NCI-H82 (cell line): Measurements from ENCODE around the gene KCNA2.

ENCODE experiments used
- DNase-seq: peaks from one replicate; lab custom pipeline; 2025; lab: John Stamatoyannopoulos, UW

The KCNA2 gene

DNA sequence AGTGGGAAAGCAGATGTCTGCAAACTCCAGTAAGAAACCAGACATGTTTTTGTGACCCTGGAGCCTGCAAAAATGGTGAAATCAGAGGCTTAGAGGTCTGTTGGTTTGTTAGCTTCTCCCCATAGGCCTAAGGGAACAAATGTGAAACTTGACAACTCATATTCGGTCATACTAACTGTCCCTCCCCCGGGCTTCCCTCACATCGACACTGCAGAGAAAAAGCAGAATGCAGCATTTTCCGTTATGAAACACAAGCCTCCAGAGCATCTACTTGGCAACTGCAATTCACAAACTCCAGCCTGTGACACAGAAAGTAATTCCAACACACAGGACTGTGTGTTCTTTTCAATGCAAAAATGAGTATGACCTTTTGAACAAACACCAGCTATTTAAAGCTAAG lies 3.7 kb downstream of the KCNA2 start:
- no peak for DNase-seq

DNA sequence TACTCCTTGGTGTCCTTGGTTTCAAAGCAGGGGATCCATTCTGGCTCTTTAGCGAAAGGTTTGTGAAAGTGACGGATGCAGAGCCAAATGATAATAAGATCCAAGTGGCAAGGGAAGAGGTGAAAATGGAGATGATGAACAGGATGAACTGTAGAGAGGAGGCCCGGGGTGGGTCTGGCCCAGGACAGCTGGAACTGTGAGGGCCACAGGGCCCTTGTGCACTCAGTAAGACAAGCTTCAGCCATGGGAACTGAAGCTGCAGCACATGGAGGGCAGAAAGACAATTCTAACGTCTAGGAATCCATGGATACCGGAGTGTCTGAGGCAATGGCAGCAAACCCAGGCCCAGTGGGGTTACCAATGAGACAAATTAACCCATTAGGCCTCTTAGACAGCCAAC lies 4.8 kb downstream of the KCNA2 start:
- DNase-seq = no peak

DNA sequence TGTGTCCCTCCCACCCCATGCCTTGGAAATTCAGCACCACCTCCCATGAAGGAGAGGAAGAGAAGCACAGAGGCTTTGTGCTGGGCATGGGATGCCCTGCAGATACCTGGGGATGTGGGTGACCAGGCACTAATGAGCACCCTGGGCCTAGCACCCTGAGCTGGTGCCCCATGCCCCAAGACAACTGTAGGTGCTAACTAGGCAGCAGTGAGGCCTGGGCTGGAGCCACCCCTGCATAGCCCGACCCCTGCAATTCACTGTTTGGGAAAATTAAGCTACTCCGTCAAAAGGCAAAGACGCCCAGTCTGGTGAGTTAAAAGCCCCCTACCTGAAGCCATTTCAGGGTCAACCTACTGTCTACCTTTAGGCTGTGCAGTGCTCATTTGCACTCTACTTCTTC lies 5.4 kb downstream of the KCNA2 start:
- no peak for DNase-seq

DNA sequence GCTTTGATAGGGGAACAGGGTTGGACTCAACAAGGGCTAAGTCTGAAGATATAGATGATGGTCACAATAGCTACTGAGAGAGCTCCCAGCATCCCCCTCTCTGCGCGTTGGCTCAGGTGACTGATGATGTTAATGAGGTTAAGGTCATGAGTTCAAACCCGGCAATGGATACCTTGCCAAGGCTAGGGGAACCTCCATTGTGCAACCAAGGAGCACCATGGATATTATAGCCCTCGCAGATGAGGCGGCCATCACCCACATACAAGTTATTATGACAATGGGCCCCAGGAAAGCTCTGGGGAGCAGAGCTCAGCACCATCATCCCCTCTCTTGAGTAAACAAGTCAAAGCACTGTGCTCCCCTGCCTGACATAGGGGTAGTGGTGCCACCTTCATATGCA lies 8.2 kb downstream of the KCNA2 start:
- no peak for DNase-seq

DNA sequence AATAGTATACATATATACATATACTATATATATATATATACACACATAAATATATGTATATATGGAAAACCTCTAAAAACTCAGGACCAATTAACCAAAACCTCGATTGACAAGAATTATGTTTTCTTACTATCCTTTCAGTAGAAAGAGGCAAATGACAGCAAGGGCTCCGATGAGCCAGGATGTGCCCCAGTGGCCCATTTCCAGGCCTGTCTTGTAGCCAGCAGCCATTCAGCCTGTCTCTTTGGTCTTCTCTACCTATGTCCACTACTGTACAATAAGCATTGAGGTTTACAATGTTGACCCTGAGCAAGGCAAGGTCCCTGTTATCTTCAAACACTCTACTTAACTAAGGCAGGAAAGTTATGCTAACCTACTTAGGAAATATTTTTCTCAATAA lies 9.8 kb downstream of the KCNA2 start:
- no peak for DNase-seq

DNA sequence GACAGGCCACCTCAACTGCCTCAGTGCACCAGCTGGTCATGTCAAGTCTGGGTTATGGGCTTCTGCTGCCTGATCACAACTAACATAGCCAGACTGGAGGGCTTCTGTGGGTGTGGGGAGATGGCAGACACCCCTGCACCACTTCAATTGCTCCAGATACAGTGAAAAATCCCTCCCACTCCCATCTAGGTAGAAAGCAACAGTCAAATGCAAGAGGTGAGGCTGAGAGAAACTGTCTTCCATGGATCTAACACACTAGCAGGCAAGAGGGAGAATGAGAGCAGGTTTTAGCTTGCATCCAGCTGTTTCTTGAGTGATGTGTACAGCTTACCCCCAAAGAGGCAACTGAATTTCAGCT lies 10.8 kb downstream of the KCNA2 start:
- no peak for DNase-seq

DNA sequence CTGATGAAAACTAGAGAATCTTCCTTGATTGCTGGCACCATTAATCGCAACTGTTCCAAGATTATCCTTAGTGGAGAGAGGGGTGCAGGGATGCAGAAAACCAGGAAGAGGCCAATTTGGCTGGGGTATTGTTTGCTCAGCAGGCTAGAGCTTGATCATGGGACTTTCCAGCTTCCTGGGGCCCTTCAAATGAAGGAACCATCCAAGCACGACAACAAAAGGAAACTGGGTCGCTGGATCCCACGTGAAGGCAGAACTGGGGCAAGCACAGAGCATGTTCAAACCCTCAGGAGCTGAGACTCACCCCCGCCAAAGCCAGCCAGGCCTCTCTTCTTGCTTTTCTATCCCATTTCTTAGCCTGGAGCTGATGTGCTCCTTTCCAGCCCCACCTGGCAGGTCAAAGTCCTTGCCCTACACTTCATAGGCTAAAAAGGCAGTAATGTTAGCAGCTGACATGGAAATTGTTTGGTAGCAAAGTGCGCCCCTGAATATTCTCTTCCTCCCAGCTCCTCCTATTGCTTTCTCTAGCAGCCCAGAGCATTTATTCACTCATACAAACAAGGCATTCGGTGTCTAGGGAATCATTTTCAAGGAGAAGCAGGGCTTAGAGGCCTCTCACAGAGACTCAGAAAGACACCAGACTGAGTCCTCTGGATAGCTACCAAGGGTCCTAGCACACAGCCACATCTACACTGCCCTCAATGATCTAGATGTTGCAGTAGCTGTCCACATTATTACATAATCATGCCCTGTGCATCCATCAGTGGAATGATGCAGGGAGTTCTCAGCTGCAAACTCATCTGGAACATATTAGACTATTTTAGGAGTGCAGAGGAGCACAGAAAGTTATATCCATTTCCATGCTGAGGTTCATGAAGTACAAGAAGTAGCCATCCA lies 11.5 kb downstream of the KCNA2 start:
- no peak for DNase-seq

DNA sequence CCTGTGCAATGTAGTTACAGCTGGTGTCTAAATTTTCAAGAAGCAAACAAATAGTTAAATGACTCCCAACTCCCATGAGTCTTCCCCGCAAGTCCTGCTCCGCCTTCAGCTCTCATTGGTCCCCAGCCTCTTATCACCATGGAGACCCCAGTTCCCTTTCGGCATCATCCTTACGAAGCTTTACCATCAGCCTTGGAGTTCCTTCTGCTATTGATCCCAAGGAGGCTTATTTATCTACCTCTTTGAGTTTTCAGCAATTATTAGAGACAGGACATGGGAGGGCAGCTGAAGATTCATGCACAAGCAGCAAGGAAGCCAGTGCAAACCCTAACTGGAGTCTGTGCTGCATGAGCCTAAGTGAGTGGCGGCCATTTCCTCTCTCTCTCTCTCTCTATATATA lies 12.3 kb downstream of the KCNA2 start:
- DNase-seq = no peak

DNA sequence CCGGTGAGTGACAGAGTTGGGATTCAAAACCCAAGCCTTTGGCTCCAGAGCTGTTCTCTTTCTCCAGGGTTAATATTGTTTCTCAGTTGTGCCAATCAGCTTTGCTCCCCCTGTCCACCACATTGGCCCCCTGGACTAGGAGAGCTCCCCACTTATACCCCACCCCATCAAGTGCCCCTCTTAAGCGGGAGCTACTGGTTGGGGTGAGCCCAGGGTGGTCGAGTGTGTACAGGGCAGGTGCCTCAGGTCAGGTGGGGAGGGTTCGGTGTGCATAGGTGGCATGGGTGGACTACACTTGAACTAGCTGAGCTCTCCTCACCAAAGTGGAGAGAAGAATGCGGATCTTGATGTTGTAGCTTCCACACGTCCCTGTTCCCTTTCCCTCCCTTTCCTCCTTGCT lies 14.2 kb downstream of the KCNA2 start:
- no peak for DNase-seq

DNA sequence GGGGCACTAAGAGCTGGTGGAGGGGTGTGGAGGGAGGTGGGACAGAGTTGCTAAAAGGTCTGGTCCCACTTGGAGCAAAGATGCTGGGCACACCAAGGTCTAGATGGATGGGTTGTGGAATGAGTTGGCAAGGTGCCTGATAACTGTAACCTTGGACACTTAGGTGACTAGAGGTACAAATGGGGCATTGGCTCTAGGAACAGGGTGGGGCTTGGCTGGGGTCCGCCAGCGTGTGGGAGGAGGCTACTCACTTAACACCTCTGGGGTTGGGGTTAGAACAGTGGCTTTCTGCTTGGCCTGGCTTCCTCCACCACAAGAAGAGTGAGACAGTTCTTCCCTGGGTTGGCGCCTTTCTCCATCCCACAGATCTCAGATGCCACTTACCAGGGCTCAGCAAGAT lies 17.2 kb downstream of the KCNA2 start:
- DNase-seq = no peak

DNA sequence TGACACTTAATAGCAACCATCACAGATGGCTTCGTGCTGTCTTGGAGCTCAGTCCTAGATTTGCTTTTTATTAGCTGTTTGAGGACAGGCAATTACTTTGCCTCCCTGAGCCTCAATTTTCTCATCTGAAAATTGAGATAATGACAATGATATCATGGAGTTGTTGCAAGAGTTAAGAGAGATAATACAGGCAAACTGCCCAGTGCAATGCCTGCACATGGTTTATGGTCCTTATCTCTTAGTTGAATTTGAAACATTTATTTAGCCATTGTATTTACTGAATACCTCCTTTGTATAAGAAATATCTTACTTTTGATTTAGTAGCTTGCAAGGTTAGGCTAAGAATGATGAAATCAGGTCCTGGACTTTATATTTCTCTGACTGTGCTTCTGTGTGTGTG lies 17.7 kb downstream of the KCNA2 start:
- DNase-seq = no peak

DNA sequence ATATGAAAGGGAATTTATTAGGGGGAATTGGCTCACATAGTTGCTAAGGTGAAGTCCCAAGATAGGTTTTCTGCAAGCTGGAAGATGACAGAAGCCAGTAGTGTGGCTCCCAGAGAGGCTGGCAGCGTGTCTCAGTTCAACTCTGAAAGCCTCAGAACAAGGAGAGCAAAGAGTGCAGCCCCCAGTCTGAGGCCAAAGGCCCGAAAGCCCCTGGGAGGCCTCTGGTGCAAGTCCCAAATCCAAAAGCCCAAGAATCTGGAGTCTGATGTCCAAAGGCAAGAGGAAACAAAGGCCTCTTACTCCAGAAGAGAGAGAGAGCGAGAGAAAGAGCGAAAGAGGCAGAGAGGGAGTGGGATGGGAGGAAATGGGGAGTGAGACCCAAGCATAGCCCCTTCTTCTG lies 18.3 kb downstream of the KCNA2 start:
- DNase-seq = no peak

DNA sequence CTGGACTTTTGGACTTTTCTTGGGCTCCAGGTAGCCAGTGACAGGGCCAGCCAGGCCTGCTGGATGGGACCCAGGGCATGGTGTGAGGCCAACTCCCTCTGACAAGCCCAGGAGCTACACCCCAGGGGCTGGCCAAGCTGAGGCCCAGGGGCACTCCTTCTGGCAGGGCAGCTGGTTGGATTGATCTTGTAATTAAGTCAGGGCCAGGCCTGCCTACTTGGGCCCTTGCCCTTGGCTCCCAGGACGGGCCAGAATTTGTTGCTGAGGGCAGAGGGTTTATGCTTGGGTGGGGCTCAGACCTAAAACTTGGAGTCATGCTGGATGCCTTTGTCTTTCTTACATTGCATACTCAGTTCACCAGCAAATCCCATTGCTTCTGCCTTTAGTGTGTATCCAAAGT lies 20.7 kb downstream of the KCNA2 start:
- DNase-seq = no peak

DNA sequence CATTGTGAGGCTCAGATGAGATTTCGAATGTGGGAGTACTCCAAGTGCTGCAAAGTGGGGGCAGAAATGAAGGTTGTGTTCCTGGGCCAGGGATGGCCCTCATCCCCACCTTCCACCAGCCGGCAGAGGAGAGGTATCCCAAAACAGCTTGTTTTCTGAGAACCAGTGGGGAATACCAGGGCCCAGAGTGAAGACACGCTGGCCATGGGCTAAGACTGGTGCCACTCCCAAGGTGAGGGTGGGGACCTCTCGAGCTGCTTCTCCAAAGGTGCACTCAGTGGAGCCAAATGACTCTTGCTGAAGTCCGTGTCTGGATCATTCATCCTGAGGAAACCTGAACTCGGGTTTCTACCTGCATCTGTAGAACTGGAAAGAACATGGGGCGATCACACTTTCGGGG lies 22.1 kb downstream of the KCNA2 start:
- DNase-seq = no peak

DNA sequence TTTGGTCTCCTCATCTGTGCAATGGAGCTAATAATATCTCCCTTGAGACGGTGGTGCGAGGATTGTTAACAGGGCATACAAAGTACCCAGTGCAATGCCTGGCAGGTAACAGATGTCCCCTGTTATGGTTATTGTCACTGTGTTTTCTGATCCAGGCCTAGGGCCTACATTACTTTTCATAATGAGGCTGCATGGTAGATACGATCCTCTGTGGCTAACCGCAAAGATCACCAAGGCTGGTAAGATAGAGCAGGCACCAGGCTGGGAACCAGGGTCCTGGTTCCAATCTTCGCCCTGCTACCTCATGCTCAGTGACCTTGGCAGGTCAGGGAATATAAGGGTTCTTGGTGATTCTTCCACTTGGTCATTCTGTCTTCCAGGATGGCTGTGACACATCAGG lies 22.7 kb downstream of the KCNA2 start:
- DNase-seq = no peak

DNA sequence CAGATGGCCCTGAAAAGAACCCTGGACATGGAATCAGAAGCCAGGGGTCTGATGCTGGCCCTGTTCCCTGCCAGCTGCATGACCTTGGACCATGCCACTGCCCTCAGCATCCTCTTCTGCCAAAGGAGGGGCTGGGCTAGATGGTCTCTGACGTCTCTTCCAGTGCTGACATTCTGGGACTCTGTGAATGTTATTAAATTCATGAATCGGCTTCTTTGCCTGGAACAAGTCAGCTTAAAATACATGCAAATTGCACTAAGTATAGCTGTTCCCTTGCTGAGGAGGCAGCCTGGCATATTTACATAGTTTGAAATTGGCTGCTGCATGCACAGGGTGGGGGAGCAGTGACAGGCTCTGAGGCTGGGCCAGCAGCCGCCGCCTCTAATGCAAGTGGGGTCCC lies 23.8 kb downstream of the KCNA2 start:
- no peak for DNase-seq

DNA sequence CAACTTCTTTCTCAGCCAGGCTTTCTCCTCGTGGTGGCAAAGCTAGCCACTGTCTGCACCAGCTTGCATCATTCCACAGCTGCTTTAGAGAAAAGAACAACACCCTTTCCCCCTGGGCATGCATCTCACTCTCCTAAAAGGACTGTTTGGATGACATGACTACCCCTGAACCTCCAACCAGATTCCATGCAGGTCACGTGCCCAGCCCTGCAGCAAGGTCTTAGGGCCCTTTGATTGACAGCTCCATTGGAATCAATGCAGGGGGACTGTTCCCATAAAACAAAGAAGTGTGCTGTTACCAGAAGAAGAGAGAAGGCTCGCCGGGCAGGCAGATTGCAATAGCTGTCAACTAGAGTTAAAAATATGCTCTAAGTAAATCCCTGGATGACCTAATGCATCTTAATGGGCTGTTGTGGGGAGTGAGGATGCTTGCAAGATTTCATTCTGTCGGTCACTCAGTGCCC lies 24.4 kb downstream of the KCNA2 start:
- no peak for DNase-seq

DNA sequence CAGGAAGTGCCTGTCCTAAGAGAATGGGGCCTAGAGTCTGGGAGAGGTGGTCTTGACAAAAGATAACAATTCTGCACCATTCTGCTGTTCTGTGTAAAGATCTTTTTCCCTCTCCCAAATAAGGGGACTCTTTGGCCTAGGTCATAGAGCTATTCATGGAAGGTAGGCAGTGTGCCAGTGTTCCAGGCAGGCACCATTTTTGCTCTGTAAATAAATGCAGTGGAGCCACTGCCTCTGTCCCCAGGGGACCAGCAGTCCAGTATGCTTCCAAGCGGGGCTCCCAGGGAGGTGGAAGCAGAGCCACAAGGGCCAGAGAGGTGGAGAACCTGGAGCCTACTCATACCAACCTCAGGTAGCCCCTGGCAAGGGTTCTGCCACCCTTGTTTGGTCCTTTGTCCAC lies 25.9 kb downstream of the KCNA2 start:
- DNase-seq = no peak

DNA sequence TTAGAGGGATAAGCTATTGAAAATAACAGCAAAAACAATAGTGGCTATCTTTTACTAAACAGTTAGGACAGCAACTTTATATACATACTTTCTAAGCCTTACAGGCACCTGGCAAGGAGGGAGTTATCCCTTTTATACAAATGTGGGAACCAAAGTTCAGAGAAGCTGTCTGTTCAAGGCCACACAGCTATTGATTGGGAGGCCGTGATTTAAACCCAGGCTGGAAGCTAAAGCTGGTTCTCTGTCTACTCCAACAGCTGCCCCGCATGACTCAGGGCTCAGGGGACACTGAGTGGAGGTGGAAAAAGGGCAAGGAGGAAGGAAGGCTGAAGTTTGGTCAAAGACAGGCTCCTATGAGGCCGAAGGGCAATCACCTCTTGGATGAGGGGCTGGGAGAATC lies 26.7 kb downstream of the KCNA2 start:
- no peak for DNase-seq

DNA sequence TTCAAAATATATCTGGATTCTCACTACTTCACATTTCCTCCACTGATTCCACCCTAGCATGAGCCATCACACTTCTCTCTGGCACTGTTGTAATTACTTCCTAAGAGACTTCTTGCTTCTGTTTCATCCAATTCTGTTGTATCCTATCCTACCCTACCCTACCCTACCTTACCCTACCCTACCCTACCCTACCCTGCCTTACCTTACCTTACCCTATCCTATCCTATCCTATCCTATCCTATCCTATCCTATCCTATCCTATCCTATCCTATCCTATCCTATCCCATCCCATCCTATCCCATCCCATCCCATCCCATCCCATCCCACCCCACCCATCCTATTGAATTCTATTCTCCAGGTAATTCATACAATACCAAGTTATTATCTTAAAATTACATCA lies 29.7 kb downstream of the KCNA2 start:
- no peak for DNase-seq

DNA sequence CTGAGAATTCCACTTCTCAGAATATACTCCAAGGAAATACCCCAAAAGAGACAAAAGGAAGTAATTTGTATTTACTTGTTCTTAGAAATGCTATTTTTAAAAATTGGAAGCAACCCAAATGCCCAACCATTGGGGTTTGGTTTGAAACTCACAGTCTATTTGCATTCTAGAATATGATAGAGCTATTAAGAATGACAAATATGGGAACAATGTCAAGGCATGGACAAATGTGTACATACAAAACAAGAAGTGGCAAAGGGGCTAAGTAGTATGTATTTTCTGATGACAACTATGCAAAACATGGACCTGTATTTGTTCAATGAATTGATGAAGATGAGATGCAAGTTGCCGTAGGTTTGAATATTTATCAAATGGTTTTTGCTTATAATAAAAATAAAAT lies 32.8 kb downstream of the KCNA2 start:
- no peak for DNase-seq

DNA sequence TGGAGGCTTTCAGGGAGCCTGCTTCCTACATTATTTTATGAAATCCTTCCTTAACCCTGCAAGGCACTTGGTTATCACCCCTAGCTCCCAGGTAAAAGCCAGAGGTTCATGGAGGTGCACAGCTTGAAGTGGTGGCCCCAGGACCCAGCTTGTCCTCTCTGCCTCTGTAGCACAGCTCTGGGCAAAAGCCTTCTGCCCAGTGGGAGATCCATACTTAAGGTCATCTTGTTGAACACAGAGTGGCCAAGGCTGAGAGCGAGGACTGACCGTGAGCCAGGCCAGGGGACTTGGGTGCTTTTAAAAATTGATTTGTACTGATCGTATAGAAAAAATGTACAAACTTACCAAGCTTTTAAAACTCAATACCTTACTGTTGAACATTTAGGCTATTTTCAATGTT lies 33.4 kb downstream of the KCNA2 start:
- DNase-seq = no peak

DNA sequence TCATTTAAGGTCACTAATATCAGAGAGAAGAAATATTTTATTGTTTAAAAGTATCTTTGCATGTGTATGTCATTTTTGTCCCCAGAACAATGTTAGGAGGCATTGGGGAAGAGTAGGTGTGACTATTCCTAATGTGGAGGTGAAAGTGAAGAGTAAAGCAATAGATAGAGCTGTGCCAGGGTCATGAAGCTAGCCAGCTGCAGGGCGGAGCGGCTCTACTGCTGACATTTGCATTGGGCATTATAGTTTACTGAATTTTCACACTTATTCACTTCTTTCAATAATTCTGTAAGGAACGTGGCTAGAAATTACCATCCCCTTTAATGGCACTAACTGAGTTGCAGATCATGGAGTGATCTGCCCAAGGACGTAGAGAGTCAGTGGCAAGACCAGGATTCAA lies 35.3 kb downstream of the KCNA2 start:
- DNase-seq = no peak

DNA sequence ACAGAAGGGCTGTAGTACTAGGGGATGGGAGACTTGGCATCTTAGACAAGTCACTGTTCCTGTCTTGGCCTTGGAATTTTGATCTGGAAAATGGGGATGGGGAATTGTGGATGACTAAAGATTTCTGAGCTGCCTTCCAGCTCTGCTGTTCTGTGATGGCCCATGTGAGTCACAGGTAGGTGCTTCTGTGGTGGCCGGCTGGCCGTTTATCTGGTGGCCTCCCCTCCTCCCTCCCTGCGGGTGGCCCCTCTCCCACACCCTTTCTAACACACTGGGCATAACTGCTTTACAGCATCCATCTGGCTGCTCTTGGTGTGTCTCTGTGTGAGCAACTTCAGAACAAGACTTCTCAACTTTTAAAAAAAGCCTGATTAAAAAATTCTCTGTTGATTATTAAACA lies 35.9 kb downstream of the KCNA2 start:
- DNase-seq = no peak
